Stimulated activated CD4-positive, alpha-beta T cell treated with anti-CD3 and anti-CD28 coated beads, Interleukin-12 subunit alpha, Interleukin-12 subunit beta, amount 100 ng/mL, for 48 hours (primary cell): ENCODE measurements around the gene REN.

Experiments used
- DNase-seq, 3 donors: peaks; one replicate each; pipeline ENCODE4 v3.0.0-alpha.2; 2020; ENCODE audit warnings: low read depth in 2 of 3, low spot score in 1 of 3

REN gene

DNA sequence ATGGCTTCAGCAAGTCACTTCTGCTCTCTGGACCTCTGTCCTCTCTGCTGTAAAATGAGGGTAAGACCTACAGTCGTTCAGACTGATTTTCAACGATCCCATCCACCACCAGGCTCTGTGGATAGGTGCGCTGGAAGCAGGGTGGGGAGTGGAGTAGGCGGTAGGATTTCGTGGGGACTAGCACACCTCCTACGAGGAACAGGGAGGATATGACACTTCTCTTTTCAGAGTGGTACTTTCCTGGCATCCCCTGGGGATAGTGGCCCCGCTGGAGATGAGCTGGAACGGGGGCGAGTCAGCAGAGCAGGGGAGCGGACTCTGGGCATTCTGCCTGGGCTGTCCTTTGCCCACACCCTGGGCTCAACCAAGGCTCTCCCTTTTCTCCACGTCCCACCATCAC lies 32.0 kb downstream of the REN start:
- no peak for DNase-seq

DNA sequence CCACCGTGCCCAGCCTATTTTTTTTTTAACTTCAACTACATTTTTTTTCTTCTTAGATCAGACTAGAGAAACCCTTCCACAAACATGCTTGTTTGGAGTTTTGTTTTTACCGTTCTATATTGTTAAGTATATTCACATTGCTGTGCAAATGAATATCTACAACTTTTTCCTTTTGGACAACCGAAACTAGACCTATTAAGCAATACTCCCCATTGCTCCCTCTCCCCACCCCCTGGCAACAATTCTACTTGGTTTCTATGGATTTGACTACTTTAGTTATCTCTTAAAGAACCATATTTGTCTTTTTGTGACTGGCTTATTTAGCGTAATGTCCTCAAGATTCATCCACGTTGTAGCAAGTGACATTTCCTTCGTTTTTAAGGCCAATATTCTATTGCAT lies 33.4 kb downstream of the REN start:
- DNase-seq = no peak

DNA sequence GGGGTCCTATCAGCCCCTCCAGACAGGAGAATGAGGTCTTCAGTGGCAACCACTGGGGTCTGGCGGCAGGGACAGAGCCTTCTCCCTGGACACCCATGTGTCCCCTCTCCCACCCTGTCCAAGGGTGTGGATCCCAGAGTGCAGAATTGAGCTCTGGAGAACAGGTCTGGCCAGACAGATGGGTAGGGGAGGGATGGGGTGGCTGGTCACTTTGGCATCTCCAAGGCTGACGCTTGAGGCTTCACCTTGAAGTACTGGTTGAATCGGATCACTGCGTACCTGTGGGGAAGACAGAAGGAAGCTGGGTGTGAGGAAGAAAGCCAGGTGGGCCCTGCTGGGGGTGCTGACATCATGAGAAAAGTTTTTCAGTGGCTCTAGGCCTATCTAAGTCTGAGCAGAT lies 34.2 kb downstream of the REN start:
- DNase-seq = no peak

DNA sequence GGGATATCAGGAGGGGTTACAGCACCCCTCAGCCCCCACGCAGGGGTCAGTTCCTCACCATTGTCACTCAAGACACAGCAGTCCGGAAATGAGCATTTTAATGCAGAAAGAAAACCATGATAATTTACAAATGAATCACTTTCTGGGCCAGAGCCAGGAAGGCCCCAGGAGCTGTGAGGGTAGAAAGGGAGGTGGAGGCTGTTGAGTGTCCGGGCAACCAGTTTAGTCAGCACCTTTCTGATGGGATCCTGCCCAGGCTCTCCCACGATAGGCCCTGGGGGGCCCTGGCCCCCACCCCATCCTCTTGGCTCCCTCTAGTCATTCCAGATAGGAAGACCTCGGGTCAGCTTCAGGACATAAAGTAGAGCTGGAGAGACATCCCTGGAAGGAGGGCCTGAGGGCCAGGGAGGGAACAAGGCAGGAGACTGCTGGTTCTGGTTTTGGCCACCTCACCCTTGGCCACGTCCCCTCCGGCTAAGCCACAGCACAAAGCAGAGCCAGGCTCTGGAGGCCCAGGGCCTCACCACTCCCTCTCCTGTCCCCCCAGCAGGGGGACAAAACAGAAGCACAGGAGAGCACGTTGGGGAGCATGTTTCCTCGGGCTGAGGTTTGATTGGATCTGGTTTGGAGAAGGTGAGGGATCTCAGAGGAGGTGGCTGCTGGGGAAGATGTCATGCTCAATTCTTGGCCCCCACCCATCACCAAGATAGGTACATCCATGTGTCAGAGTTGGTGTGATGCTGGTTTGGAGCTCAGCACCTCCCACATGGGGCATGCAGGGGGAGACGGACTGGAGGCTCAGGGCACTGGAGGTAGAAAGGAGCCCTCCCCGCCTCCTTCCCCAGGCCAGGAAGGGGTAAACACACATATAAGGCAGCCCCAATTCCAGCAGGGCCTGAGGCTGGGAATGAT lies 34.9 kb downstream of the REN start:
- no peak for DNase-seq

DNA sequence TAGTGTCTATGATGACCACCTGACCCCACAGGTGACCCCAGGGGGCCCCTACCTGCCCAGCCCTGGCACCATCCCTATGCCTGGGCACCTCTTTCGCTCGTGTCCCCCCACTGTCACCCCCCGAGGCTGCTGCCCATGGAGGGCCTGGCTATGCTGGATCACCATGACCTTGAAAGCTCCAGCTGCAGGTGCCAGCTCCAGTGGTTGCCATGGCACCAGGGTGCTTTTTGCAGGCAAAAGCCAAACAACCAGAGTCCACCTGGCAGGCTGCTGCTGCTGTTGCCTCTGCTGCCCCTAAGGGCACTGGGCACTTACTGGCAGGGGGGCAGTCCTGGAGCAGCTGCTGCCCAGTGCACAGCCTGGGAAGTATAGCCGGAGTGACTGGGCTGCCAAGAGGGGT lies 36.0 kb downstream of the REN start:
- DNase-seq = no peak

DNA sequence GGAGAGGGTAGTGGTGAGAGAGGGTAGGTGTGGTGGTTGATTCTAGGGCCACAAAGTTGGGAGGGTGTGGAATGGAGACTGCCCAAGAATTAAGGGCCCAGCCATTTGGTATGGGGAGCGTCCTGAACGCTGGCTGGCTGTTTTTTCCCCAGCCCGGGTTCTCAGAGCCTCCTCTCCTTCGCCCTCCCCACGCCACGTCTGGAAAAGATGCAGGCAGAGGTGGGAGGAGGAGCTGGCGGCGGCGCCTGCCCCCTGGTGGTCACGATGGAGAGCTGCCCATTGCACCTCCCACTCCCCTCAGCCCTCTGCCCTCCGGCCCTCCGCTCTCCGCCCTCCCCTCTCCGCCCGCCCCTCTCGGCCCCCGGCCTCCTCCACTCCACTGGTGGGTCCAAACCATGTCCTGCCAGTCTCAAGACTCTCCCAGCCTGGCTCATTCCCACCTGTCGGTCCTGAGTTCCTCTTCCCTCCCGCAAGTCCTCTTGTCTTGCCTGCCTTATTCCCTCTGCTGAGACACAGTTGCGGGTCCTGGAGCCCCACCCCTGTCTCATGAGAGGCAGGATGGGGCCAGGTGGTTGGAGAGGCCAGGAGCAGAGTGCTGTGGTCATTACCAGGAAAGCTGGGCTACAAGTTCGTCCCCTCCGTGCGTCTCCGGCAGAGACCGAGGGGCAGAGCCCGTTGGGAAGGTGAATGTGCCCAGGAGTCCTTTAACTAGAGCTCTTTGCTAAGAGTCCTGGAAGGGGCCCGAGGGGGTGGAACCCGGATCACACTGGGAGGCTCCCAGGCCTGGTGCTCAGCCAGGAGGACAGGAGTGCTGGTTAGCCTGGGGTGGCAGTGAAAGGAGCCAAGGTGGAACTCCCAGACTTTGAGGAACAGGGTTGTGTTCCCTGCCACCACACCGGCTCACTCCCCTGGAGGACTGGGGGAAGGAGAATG lies 36.9 kb downstream of the REN start:
- DNase-seq = peak; percentile 21 to 62 (median 53)

DNA sequence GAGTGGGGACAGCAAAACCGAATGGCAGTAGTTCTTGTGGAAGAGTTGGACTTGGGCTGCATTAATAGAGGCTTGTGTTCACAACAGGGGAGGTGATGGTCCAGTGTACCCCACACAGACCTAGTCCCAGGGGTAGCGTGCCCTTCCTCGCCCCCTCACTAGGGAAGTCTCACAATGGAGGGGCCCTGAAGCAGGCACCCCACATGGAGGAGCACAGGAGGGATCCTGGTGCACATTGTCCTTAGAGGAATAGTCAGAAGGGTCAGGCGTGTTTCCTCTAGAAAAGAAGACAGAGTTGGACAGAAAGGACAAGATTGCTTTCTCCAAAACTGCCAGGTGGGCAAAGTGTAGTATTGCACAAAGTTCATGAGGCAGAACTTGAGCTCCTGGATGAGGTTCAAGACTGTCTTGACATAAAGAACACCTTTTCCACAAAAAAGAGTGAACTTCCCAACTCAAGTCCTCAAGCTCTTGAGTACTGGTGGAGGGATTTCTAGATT lies 37.6 kb downstream of the REN start:
- no peak for DNase-seq

DNA sequence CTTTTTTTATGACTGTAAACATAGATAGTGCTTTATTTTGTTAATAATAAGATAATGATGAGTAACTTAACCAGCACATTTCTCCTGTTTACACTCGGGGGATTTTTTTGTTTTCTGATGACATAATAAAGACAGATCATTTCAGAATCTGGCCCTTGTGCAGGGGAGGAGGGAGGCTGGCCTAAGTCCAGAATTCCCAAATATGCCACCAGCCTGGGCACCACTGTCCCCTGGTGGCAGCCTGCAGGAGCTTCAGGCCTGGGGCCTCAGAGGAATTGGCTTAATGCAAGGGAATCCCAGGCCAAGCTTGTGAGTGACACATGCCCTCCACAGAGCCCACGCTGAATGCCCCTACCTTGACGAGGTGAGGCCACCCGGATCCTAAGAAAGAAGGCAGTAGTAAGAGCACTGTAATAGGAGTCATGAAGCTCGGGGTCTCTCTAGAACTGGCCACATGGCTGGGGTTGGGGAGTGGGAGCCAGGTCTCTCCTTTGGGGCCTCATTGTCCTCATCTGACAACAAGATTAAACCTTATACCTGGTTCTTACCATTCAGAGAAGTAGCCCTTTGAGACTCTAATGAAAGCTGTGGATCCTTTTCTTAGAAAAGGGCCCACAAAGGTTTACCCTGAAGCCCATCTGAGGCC lies 38.4 kb downstream of the REN start:
- DNase-seq = no peak

DNA sequence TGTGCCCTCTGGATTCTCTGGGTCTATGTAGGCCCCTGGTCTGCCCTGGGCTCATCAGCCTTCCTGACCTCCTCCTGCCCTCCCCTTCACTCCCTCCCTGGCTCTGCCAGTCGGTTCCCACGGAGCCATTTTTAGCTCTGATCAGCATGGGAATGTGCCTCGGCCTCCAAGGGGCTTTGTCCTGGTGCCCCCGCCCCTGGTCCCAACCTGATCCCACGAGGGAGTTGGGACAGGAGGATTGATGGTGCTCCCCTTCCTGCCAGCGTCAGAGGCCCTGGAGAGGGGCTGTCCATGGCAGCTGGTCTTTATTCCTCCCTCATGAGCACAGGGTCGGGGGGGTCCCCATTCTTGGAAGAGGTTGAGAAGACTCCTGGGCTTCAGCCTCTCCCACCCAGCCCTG lies 39.2 kb downstream of the REN start:
- no peak for DNase-seq

DNA sequence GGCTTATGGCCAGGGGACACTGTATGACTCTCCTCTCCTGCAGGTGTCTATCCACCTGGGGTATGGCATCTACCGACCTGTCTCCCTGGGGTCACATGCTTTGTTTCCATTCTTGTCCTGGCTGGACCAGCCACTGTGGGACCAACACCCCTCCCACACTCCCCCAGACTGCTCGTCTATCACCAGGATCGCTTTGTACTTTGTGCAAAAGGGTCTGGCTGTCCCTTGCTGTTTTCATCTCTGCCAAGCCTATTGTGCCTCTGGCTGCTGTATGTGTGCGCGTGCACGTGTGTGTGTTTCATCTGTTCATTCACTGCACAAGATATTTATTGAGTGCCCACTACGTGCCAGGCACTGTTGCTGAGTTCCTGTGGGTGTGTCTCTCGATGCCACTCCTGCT lies 39.8 kb downstream of the REN start:
- no peak for DNase-seq

DNA sequence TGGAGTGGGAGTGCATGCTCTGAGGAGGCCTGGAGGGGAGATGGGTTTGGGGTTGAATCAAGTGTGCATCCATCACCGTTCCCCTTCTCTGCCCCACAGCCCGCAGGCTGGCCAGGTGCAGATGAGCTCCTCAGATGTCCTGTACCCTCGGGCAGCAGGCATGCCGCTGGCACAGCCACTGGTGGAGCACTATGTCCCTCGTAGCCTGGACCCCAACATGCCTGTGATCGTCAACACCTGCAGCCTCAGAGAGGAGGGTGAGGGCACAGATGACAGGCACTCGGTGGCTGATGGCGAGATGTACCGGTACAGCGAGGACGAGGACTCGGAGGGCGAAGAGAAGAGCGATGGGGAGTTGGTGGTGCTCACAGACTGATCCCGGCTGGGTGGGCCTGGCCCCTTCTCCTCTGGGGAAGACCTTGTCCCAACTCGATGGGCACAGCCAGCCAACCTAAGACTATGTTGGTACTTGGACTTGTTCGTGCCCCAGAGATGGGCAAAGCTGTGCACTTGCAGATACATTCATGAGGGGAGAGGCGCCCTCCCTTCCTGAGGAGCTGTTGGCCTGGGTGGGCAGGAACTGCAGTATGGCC lies 40.3 kb downstream of the REN start:
- DNase-seq = no peak

DNA sequence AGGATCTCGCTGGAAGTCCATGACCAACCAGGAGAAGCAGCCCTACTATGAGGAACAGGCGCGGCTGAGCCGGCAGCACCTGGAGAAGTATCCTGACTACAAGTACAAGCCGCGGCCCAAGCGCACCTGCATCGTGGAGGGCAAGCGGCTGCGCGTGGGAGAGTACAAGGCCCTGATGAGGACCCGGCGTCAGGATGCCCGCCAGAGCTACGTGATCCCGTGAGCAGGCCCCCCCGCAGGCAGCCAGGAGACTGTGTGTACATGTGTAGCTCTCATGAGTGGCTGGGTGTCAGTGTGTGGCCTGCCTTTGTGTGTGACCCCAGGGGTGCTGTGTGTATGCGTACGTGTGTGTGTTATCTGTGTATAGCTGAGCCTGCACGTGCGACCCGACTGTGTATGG lies 41.5 kb downstream of the REN start:
- no peak for DNase-seq

DNA sequence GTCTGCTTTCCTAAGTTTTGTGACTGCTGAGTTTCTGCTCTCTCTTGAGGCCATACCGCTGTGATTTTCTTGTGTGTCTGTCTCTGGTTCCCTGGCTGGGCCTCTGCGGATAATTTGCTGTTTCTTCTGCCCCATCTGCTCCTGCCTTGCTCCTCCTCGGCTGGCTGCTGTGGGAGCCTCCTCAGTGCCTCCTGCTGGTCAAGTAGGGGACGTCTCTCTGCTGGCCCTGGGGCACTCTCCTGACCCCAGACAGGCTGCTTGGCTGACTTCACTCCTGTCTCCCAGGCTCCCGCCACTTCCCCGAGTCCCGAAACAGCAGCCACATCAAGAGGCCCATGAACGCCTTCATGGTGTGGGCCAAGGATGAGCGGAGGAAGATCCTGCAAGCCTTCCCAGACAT lies 42.8 kb downstream of the REN start:
- DNase-seq = no peak

DNA sequence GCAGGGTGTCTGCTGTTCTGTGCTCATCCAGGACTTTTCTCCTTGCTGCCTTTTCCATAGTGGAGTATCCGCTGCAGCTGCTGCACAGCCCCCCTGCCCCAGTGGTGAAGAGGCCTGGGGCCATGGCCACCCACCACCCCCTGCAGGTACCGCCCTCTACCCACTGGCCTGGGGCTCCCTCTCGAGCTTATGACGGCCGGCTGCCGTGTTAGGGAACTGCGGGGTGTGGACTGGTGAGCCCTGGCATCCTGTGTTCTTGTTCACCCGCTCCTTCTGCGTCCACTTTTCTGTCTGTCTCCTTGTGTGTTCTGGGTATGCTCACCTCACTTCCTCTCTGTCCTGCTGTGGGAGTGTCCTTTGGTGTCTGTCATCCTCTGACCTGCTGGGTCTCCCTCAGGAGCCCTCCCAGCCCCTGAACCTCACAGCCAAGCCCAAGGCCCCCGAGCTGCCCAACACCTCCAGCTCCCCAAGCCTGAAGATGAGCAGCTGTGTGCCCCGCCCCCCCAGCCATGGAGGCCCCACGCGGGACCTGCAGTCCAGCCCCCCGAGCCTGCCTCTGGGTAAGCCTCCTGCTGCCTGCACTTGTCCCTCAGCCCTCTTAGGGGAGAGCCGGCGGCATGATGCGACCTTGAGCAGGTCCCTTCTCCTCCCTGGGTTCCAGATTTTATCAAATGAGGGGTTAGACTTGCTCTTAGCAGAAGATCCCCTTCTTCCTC lies 44.1 kb downstream of the REN start:
- no peak for DNase-seq

DNA sequence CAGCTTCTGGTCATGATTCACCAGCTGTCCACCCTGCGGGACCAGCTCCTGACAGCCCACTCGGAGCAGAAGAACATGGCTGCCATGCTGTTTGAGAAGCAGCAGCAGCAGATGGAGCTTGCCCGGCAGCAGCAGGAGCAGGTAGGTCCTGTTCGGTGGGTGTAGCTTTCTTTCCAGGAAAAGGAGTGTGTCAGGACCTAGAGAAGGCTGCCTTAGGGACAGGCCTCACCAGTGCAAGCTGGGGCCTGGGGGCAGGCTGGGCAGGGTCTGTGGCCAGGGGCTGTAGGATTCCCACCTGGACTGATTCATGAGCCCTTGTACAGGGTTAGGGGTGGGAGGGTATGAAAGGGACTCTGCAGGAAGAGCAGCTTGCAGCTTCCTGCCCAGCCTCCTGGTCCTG lies 49.6 kb downstream of the REN start:
- no peak for DNase-seq

DNA sequence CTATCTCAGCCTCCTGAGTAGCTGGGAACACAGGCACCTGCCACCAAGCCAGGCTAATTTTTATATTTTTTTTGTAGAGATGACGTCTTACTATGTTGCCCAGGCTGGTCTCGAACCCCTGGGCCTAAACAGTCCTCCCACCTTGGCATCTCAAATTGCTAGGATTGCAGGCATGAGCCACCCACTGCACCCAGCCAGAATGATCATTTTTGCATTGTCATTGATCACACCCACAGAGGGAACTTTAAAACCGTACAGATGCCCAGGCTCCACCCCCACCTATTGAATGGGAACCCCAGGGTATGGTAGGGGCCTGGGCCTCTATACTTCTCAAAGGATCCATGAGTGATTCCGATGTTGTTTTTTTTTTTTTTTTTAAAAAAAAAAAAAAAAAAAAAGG lies 51.0 kb downstream of the REN start:
- DNase-seq = no peak

DNA sequence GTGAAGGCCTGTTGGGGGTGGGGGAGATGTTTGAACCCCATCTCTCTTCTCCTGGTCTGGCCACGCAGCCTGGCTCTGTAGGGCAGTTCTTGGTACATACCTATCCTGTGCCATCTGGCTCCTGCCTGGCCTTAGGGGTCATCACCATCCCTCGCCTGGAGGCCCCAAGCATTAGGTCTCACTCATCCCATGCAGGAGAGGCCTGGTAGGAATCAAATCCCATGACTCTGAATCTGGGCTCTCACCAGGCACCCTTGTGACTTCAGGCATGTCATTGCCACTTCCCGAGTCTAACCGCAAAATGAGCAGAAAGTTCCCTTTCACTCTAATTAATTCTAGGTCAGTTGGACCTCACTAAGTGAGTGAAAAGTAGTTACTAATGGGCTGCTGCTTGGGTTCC lies 51.5 kb downstream of the REN start:
- DNase-seq = no peak

DNA sequence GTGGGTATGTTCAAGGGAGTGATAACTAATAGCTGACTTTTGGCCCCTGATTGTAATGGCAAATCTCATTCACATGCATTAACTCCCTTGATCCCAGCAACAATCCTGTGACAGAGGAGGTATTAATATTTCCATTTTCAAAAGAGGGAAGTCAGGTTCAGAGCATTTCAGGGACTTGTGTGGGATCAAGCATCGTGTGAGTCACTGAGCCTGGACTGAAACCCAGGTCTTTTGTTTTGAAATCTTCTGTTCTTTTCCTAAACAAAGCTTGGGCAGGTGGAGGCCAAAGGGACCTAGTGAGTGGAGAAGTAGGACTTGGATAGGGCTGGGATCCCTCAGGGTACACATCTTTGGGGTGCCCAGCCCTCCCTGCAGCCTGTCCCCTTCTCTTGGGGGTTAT lies 52.2 kb downstream of the REN start:
- no peak for DNase-seq

DNA sequence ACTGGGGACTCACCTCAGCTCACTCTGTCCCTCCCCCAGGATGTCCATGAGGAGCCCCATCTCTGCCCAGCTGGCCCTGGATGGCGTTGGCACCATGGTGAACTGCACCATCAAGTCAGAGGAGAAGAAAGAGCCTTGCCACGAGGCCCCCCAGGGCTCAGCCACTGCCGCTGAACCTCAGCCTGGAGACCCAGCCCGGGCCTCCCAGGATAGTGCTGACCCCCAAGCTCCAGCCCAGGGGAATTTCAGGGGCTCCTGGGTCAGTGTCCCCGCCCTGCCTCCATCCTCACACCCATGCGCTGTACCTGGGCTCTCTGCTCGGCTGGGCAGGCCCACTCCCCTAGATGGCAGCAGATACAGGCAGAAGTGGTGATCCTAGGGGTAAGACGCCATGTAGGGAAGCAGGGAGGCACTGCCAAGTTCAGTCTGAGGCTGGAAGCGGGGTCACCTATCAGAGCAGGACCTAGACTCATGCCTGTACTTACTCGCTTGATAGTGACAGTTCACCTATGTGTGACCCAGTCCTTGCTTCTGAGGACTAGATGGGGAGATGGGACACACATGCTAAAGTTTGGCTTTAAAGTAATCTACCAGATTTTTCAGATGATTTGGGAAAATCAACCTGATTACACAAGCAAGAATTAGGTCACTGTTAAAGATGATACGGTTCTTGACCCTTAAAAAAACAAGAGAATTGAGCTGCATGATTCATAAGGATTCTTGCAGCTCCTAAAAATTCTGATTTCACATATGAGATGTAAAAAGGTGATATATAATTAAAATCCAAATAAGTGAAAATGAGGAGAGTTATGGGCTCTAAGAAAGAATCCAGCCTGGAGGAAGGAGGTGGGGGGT lies 53.0 kb downstream of the REN start:
- no peak for DNase-seq
